Left lung (tissue), 10 donors: Measurements from ENCODE around the gene MOK. TPM values are rescaled to one million over a fixed set of nuclear protein-coding genes. Genes with fewer than 3 reads are reported as not detected.
"Not testable (repeated sequence)": the region's sequence is repeated elsewhere in the genome, so short reads cannot be mapped to it uniquely, and the experiment has no call there.

ENCODE experiments used
- ATAC-seq: fragments of 200-7000 bp; cut with Tn5 transposase; one replicate; pipeline ENCODE4 v1.9.1; 2020; ENCODE audit warnings: moderate library complexity
- DNase-seq, 4 donors: peaks; one replicate each; pipeline ENCODE4 v3.0.0-alpha.2; 2013 to 2020
- H3K27ac ChIP-seq, 2 donors: fragments of 200-600 bp; sonication (generic) in 1 of 2; one replicate each; pipeline versions ENCODE4 v1.5.0 to v1.8.0; 2020 to 2021
- H3K27me3 ChIP-seq, 2 donors: fragments of 200-600 bp; sonication (generic) in 1 of 2; one replicate each; pipeline versions ENCODE4 v1.5.0 to v1.8.0; 2020 to 2021
- H3K36me3 ChIP-seq, 2 donors: fragments of 200-600 bp; sonication (generic) in 1 of 2; one replicate each; pipeline versions ENCODE4 v1.5.0 to v1.8.0; 2020 to 2021
- H3K4me1 ChIP-seq, 2 donors: fragments of 200-600 bp; one replicate each; pipeline ENCODE4 v1.8.0; 2021
- H3K4me3 ChIP-seq, 2 donors: fragments of 200-600 bp; sonication (generic) in 1 of 2; one replicate each; pipeline versions ENCODE4 v1.5.0 to v1.8.0; 2020 to 2021; ENCODE audit warnings: mild to moderate bottlenecking in 1 of 2
- H3K9me3 ChIP-seq, 2 donors: fragments of 200-600 bp; sonication (generic) in 1 of 2; one replicate each; pipeline versions ENCODE4 v1.5.0 to v1.8.0; 2020 to 2021
- intact Hi-C, 2 donors: fragments of 100-400 bp; cut with DNase I; formaldehyde crosslinking; loops; one replicate each; pipeline versions ENCODE4 v1.11.2 to v1.14.2; 2022
- polyA plus RNA-seq, 6 donors: library from polyadenylated mRNA; unstranded; fragments of 120-200 nt; gene quantifications; one replicate each; pipeline ENCODE4 v1.2.1, GENCODE V29; 2013; ENCODE audit not compliant: insufficient read length in 6 of 6
- total RNA-seq, 2 donors: library from RNA; stranded (reverse); fragmentation: NEBNext Ultra II Directional; extraction: Animal tissue kit (Norgen Biotek cat#: 25700); gene quantifications; one replicate each; pipeline ENCODE4 v1.2.1, GENCODE V29; 2021
- TF ChIP-seq, protein P1 (sequence below), 2 donors: fragments of 200-600 bp; sonication (generic) in 1 of 2; IDR thresholded peaks; one replicate each; pipeline versions ENCODE4 v1.5.0 to v1.8.0; 2021; ENCODE audit warnings: antibody characterized with exemption in 2 of 2
- donor health status: DM: no; HTN: yes; CAD: no.
- donor health status: DM: no; HTN: no; CAD: no.

MOK gene
- total and polyA plus RNA-seq, 8 donors, result 8.7 to 39.0 (median 27.3) TPM

DNA sequence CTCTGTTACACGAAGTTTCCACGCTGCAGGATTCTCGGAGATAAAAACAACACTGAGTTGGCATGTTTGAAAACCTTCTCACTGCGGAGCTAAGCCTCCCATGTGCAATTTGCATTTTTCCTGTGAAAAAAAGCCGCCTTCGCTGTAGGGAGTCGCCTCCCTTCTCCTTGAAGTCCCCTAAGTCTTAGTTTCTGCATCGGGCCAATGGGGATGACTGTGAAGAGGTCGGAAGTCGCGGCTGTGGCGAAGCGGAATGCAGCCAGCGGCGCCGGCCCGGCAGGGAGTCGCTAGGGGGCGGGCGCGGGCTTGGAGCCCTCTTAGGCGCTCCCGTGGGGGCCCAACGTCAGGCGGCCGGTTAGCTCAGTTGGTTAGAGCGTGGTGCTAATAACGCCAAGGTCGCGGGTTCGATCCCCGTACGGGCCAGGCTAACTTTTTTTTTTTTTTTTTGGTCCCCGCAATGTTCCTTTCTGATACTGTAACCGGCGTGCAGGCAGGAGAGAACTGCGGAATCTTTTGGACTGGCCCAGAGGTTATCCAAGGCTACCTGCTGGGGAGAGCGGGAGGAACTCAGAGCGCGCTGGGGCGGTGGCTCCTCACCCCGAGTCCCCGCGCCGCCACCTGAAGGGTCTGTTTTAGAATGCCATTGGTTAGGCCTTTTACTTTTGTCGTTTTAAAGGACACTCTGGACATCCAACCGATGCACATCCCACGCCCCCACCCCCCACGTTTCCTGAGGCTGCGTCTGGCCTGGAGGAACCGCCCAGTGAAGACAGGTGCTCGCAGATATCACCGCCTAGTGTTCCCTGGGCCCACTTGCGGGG is 12.0 kb upstream of the MOK start:
- peak overlapping the region; percentile 45 to 57 for H3K4me3 ChIP-seq
- ATAC-seq, result peak; percentile 82
- DNase-seq, result peak; percentile 89 to 98 (median 94)
- TF ChIP-seq, protein P1, sequence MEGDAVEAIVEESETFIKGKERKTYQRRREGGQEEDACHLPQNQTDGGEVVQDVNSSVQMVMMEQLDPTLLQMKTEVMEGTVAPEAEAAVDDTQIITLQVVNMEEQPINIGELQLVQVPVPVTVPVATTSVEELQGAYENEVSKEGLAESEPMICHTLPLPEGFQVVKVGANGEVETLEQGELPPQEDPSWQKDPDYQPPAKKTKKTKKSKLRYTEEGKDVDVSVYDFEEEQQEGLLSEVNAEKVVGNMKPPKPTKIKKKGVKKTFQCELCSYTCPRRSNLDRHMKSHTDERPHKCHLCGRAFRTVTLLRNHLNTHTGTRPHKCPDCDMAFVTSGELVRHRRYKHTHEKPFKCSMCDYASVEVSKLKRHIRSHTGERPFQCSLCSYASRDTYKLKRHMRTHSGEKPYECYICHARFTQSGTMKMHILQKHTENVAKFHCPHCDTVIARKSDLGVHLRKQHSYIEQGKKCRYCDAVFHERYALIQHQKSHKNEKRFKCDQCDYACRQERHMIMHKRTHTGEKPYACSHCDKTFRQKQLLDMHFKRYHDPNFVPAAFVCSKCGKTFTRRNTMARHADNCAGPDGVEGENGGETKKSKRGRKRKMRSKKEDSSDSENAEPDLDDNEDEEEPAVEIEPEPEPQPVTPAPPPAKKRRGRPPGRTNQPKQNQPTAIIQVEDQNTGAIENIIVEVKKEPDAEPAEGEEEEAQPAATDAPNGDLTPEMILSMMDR (IDR thresholded peaks at IDR 0.05), result peak; percentile 66 to 75
- no peaks in the 10 kb centered on the region for H3K27me3 ChIP-seq
- no peaks in the 10 kb centered on the region for H3K9me3 ChIP-seq
- H3K4me1 ChIP-seq, result peaks cover 3 to 49% of the 10 kb centered on the region in 2 donors
- H3K36me3 ChIP-seq, result no peaks in the 10 kb centered on the region
- intact Hi-C loops, result no loop called here
- H3K27ac ChIP-seq, result peak overlapping the region; percentile 75 to 89

DNA sequence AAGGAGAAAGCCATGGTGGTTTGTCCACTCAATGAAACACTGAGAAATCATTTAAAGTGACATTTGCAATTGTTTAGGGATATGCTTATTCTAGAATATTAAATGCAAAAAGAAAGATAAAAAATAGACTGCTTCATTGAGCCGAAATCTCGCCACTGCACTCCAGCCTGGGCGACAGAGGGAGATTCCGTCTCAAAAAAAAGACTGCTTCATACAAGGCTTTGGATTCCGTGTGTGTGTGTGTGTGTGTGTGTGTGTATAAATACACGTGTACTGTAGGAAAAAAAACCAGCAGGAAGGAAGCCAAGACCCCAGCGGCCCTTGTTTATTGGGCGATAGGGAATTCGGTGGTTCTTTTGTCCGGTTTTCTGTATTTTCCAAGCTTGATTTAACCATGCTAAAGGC is 11.4 kb upstream of the MOK start:
- intact Hi-C loops, result no loop called here

DNA sequence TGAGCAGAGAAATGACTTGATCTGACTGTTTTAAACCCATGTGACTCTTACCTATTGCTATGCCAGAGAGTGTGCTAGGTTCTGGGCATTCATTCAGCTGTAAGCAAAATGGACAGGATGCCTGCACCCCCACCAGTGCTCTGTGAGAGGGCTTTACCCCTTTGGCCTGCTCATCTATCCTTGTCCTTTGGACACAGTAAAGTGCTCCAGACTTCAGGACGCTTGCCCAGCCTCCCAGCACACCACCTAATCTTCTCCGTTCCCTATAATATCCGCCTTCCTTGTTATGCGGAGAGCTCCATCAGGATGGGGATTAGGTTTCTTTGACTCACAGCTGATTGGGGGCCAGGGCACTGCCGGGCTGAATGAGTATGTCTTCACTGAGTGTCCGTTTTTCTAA is 10.2 kb upstream of the MOK start:
- DNase-seq (no peak), ATAC-seq (no peak)
- Histone ChIP-seq H3K36me3 (no peaks in the 10 kb centered on the region), H3K27me3 (no peaks in the 10 kb centered on the region), H3K4me1 (peaks cover 3 to 44% of the 10 kb centered on the region in 2 donors), H3K27ac (no peak overlapping the region), H3K4me3 (no peak overlapping the region), H3K9me3 (no peaks in the 10 kb centered on the region)
- TF ChIP-seq, protein P1 (IDR thresholded peaks at IDR 0.05), result no peak
- intact Hi-C loops, result no loop called here

More for the DNA sequence above, 11.4 kb upstream of the MOK start:
- peak in 1 of 4 donors; percentile 80 for DNase-seq
- ATAC-seq, result peak; percentile 12
- H3K36me3 ChIP-seq, result no peaks in the 10 kb centered on the region
- H3K9me3 ChIP-seq, result no peaks in the 10 kb centered on the region
- no peaks in the 10 kb centered on the region for H3K27me3 ChIP-seq
- H3K4me3 ChIP-seq, result peak overlapping the region; percentile 45 to 57
- peaks cover 3 to 49% of the 10 kb centered on the region in 2 donors for H3K4me1 ChIP-seq
- H3K27ac ChIP-seq, result peak overlapping the region; percentile 71 to 89
- TF ChIP-seq, protein P1 (IDR thresholded peaks at IDR 0.05), result no peak

DNA sequence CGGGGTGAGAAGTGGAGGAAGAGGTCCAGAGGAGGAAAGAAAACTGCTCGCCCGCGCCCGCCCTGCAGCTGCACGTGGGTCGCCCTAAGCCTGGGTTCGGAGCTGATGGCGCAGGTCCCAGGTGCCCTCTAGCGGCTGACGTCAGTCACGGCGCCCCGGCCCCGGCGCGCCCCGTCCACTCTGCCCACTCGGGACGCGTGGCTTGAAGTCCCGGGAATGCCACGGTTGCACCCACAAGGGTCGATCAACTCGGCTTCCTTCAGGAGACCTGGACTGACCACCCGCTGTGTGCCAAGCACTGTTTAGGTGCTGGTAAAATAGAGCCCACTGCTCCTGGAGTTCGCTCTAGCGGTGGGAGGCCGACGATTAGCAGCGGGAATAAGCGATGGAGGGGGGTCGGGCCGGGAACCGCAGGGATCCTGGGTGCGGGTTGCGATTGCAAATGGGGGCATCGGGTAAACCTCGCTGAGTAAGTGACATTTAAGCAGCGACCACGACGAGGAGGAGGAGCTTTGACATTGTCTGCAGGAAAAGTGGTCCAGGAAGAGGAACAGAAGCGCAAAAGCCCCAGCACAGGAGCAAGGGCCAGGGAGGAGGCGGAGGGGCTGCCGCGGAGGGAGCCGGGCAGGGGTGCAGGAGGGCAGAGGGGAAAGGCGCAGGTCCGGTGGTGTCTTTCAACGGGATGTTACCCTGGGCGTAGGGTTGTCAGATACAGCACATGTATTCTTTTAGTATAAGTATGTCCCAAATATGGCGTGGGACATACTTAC is 9.5 kb upstream of the MOK start:
- intact Hi-C loops, result loop anchor here in 1 of 2 donors (5.0 kb wide), 1 partner anchor 82 kb away; no protein-coding TSS in a partner anchor
- peak overlapping the region in 1 of 2 donors; percentile 23 for H3K27ac ChIP-seq
- TF ChIP-seq, protein P1 (IDR thresholded peaks at IDR 0.05), result peak; percentile 94 to 96

DNA sequence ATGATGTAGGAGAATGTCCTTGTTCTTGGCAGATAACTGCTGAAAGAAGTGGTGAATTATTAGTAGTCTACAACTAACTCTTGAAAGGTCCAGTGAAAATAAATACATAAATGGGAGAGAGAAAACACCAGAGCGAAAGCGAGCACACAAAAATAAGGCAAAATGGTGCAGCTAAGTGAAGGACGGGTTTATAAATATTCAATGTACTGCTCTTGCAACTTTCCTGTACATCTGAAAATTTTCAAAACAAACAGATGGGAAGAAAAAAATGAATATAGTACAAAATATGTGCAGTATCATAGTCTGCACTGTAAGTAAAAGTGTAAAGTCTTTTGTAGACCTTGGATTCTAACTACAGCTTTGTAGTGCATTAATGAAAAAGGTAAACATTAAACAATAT is 1.3 kb downstream of the MOK start:
- no peaks in the 10 kb centered on the region for H3K27me3 ChIP-seq
- no peak for ATAC-seq
- TF ChIP-seq, protein P1 (IDR thresholded peaks at IDR 0.05), result no peak
- no peak overlapping the region for H3K27ac ChIP-seq
- H3K4me3 ChIP-seq, result no peak overlapping the region
- DNase-seq, result no peak
- no peaks in the 10 kb centered on the region for H3K36me3 ChIP-seq
- intact Hi-C loops, result no loop called here
- no peaks in the 10 kb centered on the region for H3K9me3 ChIP-seq
- H3K4me1 ChIP-seq, result peaks cover 3 to 10% of the 10 kb centered on the region in 2 donors

More for the DNA sequence above, 9.5 kb upstream of the MOK start:
- peak overlapping the region; percentile 38 to 53 for H3K4me3 ChIP-seq
- ATAC-seq, result peak; percentile 80
- no peaks in the 10 kb centered on the region for H3K9me3 ChIP-seq
- no peaks in the 10 kb centered on the region for H3K36me3 ChIP-seq
- no peaks in the 10 kb centered on the region for H3K27me3 ChIP-seq
- DNase-seq, result peak; percentile 81 to 97 (median 90)
- peaks cover 3 to 42% of the 10 kb centered on the region in 2 donors for H3K4me1 ChIP-seq

DNA sequence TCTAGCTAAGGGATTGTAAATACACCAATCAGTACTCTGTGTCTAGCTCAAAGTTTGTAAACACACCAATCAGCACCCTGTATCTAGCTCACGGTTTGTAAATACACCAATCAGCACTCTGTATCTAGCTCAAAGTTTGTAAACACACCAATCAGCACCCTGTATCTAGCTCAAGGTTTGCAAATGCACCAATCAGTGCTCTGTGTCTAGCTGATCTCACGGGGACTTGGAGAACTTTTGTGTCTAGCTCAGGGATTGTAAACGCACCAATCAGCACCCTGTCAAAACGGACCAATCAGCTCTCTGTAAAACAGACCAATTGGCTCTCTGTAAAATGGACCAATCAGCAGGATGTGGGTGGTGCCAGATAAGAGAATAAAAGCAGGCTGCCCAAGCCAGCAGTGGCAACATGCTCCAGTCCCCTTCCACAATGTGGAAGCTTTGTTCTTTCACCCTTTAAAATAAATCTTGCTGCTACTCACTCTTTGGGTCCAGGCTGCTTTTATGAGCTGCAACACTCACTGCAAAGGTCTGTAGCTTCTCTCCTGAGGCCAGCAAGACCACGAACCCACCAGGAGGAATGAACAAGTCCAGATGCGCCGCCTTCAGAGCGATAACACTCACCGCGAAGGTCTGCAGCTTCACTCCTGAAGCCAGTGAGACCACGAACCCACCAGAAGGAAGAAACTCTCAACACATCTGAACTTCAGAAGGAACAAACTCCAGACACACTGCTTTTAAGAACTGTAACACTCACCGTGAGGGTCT is 6.5 kb downstream of the MOK start:
- H3K4me3 ChIP-seq, DNase-seq, H3K36me3 ChIP-seq, intact Hi-C loops, H3K4me1 ChIP-seq, H3K9me3 ChIP-seq, ATAC-seq, H3K27me3 ChIP-seq, H3K27ac ChIP-seq: not testable (repeated sequence)
